Neural progenitor cell (in vitro differentiated cells): Measurements from ENCODE around the gene ZFHX3. TPM values are rescaled to one million over a fixed set of nuclear protein-coding genes. Genes with fewer than 3 reads are reported as not detected.
A peak's percentile ranks its signal among the peaks of the same experiment; 100 is the strongest.

Source experiments
- DNase-seq: peaks from one replicate; pipeline ENCODE4 v3.0.0-alpha.2; 2016; ENCODE audit warnings: low spot score
- H2AFZ ChIP-seq: fragments of 200-600 bp; sonication (generic); replicated peaks from 2 replicates; pipeline ENCODE4 v1.6.1; 2016; ENCODE audit warnings: antibody characterized with exemption
- H3F3A ChIP-seq: fragments of 200-600 bp; sonication (generic); 2 replicates; pipeline ENCODE4 v1.6.1; 2016; ENCODE audit warnings: antibody characterized with exemption, low read depth
- H3K27ac ChIP-seq: fragments of 200-600 bp; sonication (generic); 2 replicates; pipeline ENCODE4 v1.5.1; 2016; ENCODE audit warnings: mild to moderate bottlenecking
- H3K27me3 ChIP-seq: fragments of 200-600 bp; sonication (generic); 2 replicates; pipeline ENCODE4 v1.6.1; 2016; ENCODE audit warnings: mild to moderate bottlenecking, moderate library complexity
- H3K36me3 ChIP-seq: fragments of 200-600 bp; sonication (generic); 2 replicates; pipeline ENCODE4 v1.5.1; 2016
- H3K4me1 ChIP-seq: fragments of 200-600 bp; sonication (generic); 2 replicates; pipeline ENCODE4 v1.6.1; 2016; ENCODE audit warnings: mixed run types
- H3K4me2 ChIP-seq: fragments of 200-600 bp; sonication (generic); 2 replicates; pipeline ENCODE4 v1.6.1; 2016
- H3K4me3 ChIP-seq: fragments of 200-600 bp; sonication (generic); 2 replicates; pipeline ENCODE4 v1.5.1; 2016
- H3K79me2 ChIP-seq: fragments of 200-600 bp; sonication (generic); 2 replicates; pipeline ENCODE4 v1.6.1; 2016; ENCODE audit warnings: low read depth
- H3K9ac ChIP-seq: fragments of 200-600 bp; sonication (generic); 2 replicates; pipeline ENCODE4 v1.6.1; 2016
- H3K9me3 ChIP-seq: fragments of 200-600 bp; sonication (generic); 2 replicates; pipeline ENCODE4 v1.5.1; 2016; ENCODE audit warnings: low read depth
- H4K20me1 ChIP-seq: fragments of 200-600 bp; sonication (generic); 2 replicates; pipeline ENCODE4 v1.6.1; 2016; ENCODE audit warnings: low read depth
- H3K27ac Mint-ChIP-seq: 3 replicates; pipeline ENCODE4 v1.8.0; 2021; ENCODE audit warnings: mixed read lengths
- H3K27me3 Mint-ChIP-seq: 2 replicates; pipeline ENCODE4 v1.8.0; 2022; ENCODE audit warnings: low read depth, mild to moderate bottlenecking, inconsistent platforms, moderate library complexity, mixed read lengths; ENCODE audit not compliant: insufficient read depth
- H3K36me3 Mint-ChIP-seq: 3 replicates; pipeline ENCODE4 v1.8.0; 2021; ENCODE audit warnings: mixed read lengths
- H3K4me1 Mint-ChIP-seq: 3 replicates; pipeline ENCODE4 v1.8.0; 2021; ENCODE audit warnings: mixed read lengths
- H3K4me3 Mint-ChIP-seq: 3 replicates; pipeline ENCODE4 v1.8.0; 2021; ENCODE audit warnings: mild to moderate bottlenecking, moderate library complexity, mixed read lengths
- H3K9me3 Mint-ChIP-seq: 3 replicates; pipeline ENCODE4 v1.8.0; 2020; ENCODE audit warnings: mixed read lengths
- CTCF ChIP-seq: fragments of 200-600 bp; sonication (generic); IDR thresholded peaks from 2 replicates; pipeline ENCODE4 v1.5.1; 2017; ENCODE audit warnings: antibody characterized with exemption, mild to moderate bottlenecking
- EZH2 ChIP-seq: fragments of 200-600 bp; sonication (generic); IDR thresholded peaks from 2 replicates; pipeline ENCODE4 v1.6.1; 2017; ENCODE audit warnings: antibody characterized with exemption, mild to moderate bottlenecking, moderate library complexity
- EZH2phosphoT487 ChIP-seq: fragments of 200-600 bp; sonication (generic); IDR thresholded peaks from 2 replicates; pipeline ENCODE4 v1.6.1; 2017; ENCODE audit warnings: antibody characterized with exemption
- total RNA-seq: library from RNA; depleted of rRNA; stranded (reverse); fragments of >200 nt; gene quantifications from 2 replicates; pipeline ENCODE4 v1.2.3, GENCODE V29; 2015; ENCODE audit warnings: low replicate concordance

The ZFHX3 gene
- total RNA-seq, 1 donor from 2014 or later, result 2.4 TPM

DNA sequence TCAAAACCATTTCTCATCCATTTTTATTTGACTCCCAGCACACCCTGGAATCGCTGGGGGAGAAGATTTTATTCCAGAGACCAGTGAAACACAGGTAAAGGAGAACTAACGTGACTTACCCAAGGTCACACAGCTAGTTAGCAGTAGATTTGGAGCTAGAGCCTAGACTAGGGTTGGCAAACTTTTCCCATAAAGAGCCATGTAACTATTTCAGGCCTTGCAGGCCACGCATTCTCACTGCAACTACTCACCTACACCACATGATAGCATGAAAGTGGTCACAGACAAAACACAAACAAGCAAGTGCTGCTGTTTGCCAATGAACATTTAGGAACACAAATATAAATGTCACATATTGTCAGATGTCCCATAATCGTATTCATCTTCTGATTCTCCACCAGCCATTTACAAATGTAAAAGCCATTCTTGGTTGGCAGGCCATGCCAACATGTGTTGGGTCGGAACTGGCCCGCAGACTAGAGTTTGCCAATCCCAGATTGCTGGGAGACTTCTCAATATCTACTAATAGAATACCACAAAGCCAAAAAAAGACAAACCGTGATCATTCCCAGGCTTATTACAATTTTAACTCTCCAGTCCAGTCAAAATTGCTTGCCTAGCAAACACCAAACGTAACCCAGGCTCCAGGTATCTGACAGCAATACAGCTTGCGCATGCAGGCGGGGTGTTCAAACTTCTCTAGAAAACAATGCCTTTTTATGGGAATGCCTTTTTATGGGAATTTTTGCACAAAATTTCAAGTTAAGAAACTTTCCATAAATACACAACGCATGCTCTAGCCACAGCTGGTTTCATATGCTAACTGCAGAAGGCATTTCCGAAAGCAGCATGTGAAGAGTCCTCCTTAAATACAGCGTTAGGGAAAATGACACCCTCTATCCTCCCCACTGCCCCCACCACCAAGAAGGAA, 20.9 kb downstream of the ZFHX3 start:
- Histone ChIP-seq H3F3A (peaks cover 13% of the 10 kb centered on the region), H3K27ac (no peak overlapping the region), H3K9me3 (no peaks in the 10 kb centered on the region), H3K4me3 (no peak overlapping the region), H3K79me2 (no peaks in the 10 kb centered on the region), H3K4me2 (no peak overlapping the region), H3K36me3 (no peaks in the 10 kb centered on the region), H2AFZ (no peak overlapping the region), H4K20me1 (peaks cover 70% of the 10 kb centered on the region), H3K27me3 (peaks cover 82% of the 10 kb centered on the region), H3K9ac (no peak overlapping the region), H3K4me1 (peaks cover 15% of the 10 kb centered on the region)
- Mint-ChIP-seq H3K4me3 (no peak overlapping the region), H3K27ac (peak overlapping the region; percentile 87), H3K9me3 (no peaks in the 10 kb centered on the region), H3K27me3 (no peaks in the 10 kb centered on the region), H3K36me3 (peaks cover 7% of the 10 kb centered on the region), H3K4me1 (peaks cover 75% of the 10 kb centered on the region)
- TF ChIP-seq EZH2phosphoT487 (no peak), CTCF (no peak), EZH2 (no peak)
- no peak for DNase-seq

DNA sequence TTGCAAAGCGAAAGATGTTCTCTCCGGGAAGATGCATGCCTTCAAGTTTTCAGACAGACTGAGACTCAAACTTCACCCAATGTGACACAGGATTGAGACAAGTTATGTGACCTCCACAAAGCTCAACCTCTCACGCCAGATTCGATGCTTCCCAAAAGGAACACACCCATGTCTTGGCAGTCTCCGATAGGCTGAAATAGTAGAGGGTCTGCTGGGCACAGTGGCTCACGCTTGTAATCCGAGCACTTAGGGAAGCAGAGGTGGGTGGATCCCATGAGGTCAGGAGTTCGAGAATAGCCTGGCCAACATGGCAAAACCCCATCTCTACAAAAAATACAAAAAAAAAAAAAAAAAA, 22.1 kb downstream of the ZFHX3 start:
- H3K27me3 ChIP-seq, result peaks cover 70% of the 10 kb centered on the region
- H3K4me2 ChIP-seq, result no peak overlapping the region
- no peak overlapping the region for H3K4me3 ChIP-seq
- no peak overlapping the region for H3K4me3 Mint-ChIP-seq
- H3K36me3 Mint-ChIP-seq, result peaks cover 10% of the 10 kb centered on the region
- H3K4me1 ChIP-seq, result peaks cover 3% of the 10 kb centered on the region
- peaks cover 71% of the 10 kb centered on the region for H3K4me1 Mint-ChIP-seq
- H3K27ac ChIP-seq, result no peak overlapping the region
- H3K9me3 Mint-ChIP-seq, result no peaks in the 10 kb centered on the region
- no peaks in the 10 kb centered on the region for H3K79me2 ChIP-seq
- no peak overlapping the region for H3K9ac ChIP-seq
- H3K36me3 ChIP-seq, result no peaks in the 10 kb centered on the region
- no peak for DNase-seq
- no peak overlapping the region for H3K27ac Mint-ChIP-seq
- peaks cover 1% of the 10 kb centered on the region for H3F3A ChIP-seq
- TF ChIP-seq CTCF (no peak), EZH2phosphoT487 (no peak), EZH2 (no peak)
- H2AFZ ChIP-seq, result no peak overlapping the region
- H3K9me3 ChIP-seq, result no peaks in the 10 kb centered on the region
- H3K27me3 Mint-ChIP-seq, result no peaks in the 10 kb centered on the region
- peaks cover 60% of the 10 kb centered on the region for H4K20me1 ChIP-seq

- H3K9ac ChIP-seq, result no peak overlapping the region
- H2AFZ ChIP-seq, result no peak overlapping the region
- no peaks in the 10 kb centered on the region for H3K36me3 ChIP-seq
- Mint-ChIP-seq H3K9me3 (no peaks in the 10 kb centered on the region), H3K27ac (no peak overlapping the region), H3K4me1 (peaks cover 71% of the 10 kb centered on the region), H3K4me3 (no peak overlapping the region), H3K27me3 (no peaks in the 10 kb centered on the region), H3K36me3 (peaks cover 10% of the 10 kb centered on the region)
- H3F3A ChIP-seq, result no peaks in the 10 kb centered on the region
- no peaks in the 10 kb centered on the region for H3K79me2 ChIP-seq
- peaks cover 57% of the 10 kb centered on the region for H4K20me1 ChIP-seq
- H3K4me3 ChIP-seq, result no peak overlapping the region
- TF ChIP-seq CTCF (no peak), EZH2phosphoT487 (no peak), EZH2 (no peak)
- no peak overlapping the region for H3K27ac ChIP-seq
- DNase-seq, result no peak
- no peaks in the 10 kb centered on the region for H3K9me3 ChIP-seq
- H3K4me1 ChIP-seq, result no peaks in the 10 kb centered on the region
- peaks cover 65% of the 10 kb centered on the region for H3K27me3 ChIP-seq
- no peak overlapping the region for H3K4me2 ChIP-seq
Measured at GRCh38 chr16:73025151-73025855, 22.6 kb downstream of the ZFHX3 start.
